ENCODE data around the gene RFTN1. TPM values are rescaled to one million over a fixed set of nuclear protein-coding genes. Genes with fewer than 3 reads are reported as not detected.

RFTN1 gene
- total RNA-seq, 1 donor from 2014 or later = 119 TPM

- intact Hi-C loops (cut with DNase I) = no loop called here
These were observed 183.1 kb downstream of the RFTN1 start for GRCh38 chr3:16330351-16330750.

GRCh38 chr3:16329826-16330129 is 183.7 kb downstream of the RFTN1 start:
- ATAC-seq = no peak
- intact Hi-C loops (cut with DNase I) = no loop called here
- no peak for DNase-seq (ENCODE audit: low spot score)

More at GRCh38 chr3:16330351-16330750, 183.1 kb downstream of the RFTN1 start:
- no peak for ATAC-seq
- no peak for DNase-seq (ENCODE audit: low spot score)

GRCh38 chr3:16329036-16329825 is 184.3 kb downstream of the RFTN1 start:
- intact Hi-C loops (cut with DNase I) = no loop called here
- ATAC-seq (peak; percentile 21), DNase-seq (ENCODE audit: low spot score) (no peak)

- intact Hi-C loops (cut with DNase I) = no loop called here
- no peak for ATAC-seq
- DNase-seq (ENCODE audit: low spot score) = no peak
These were observed 185.4 kb downstream of the RFTN1 start for GRCh38 chr3:16328124-16328523.

GRCh38 chr3:16326724-16327349 is 186.7 kb downstream of the RFTN1 start:
- DNase-seq (ENCODE audit: low spot score) (no peak), ATAC-seq (no peak)
- intact Hi-C loops (cut with DNase I) = no loop called here

GRCh38 chr3:16325850-16326249 is 187.6 kb downstream of the RFTN1 start:
- no peak for ATAC-seq
- no peak for DNase-seq (ENCODE audit: low spot score)
- intact Hi-C loops (cut with DNase I) = no loop called here

- DNase-seq (ENCODE audit: low spot score) (no peak), ATAC-seq (no peak)
- intact Hi-C loops (cut with DNase I) = no loop called here
These were observed 189.8 kb downstream of the RFTN1 start for GRCh38 chr3:16323737-16324136.

- DNase-seq (ENCODE audit: low spot score) (no peak), ATAC-seq (no peak)
- intact Hi-C loops (cut with DNase I) = no loop called here
These were observed 191.3 kb downstream of the RFTN1 start for GRCh38 chr3:16322189-16322588.

- ATAC-seq = no peak
- DNase-seq (ENCODE audit: low spot score) = no peak
- intact Hi-C loops (cut with DNase I) = no loop called here
These were observed 192.8 kb downstream of the RFTN1 start for GRCh38 chr3:16320711-16321110.

GRCh38 chr3:16319723-16320122 is 193.8 kb downstream of the RFTN1 start:
- no peak for ATAC-seq
- intact Hi-C loops (cut with DNase I) = loop anchor here (5.0 to 10.0 kb wide), 2 partner anchors 195 to 1357 kb away; partner anchors contain the start of gene RFTN1
- no peak for DNase-seq (ENCODE audit: low spot score)

GRCh38 chr3:16319307-16319706 is 194.2 kb downstream of the RFTN1 start:
- no peak for ATAC-seq
- intact Hi-C loops (cut with DNase I) = loop anchor here (5.0 to 10.0 kb wide), 2 partner anchors 195 to 1357 kb away; partner anchors contain the start of gene RFTN1
- no peak for DNase-seq (ENCODE audit: low spot score)

- peak; percentile 46 for ATAC-seq
- DNase-seq (ENCODE audit: low spot score) = no peak
- intact Hi-C loops (cut with DNase I) = loop anchor here (5.0 to 10.0 kb wide), 2 partner anchors 197 to 1356 kb away; partner anchors contain the start of gene RFTN1
These were observed 195.3 kb downstream of the RFTN1 start for GRCh38 chr3:16318176-16318575.

GRCh38 chr3:16317561-16317945 is 195.9 kb downstream of the RFTN1 start:
- no peak for DNase-seq (ENCODE audit: low spot score)

GRCh38 chr3:16316847-16317560 is 196.5 kb downstream of the RFTN1 start:
- DNase-seq (ENCODE audit: low spot score) (no peak), ATAC-seq (no peak)
- intact Hi-C loops (cut with DNase I) = loop anchor here (5.0 to 10.0 kb wide), 2 partner anchors 198 to 1355 kb away; partner anchors contain the start of gene RFTN1

More at GRCh38 chr3:16317561-16317945, 195.9 kb downstream of the RFTN1 start:
- no peak for ATAC-seq
- intact Hi-C loops (cut with DNase I) = loop anchor here (5.0 to 10.0 kb wide), 2 partner anchors 197 to 1355 kb away; partner anchors contain the start of gene RFTN1

GRCh38 chr3:16316396-16316795 is 197.1 kb downstream of the RFTN1 start:
- DNase-seq (ENCODE audit: low spot score) = no peak
- intact Hi-C loops (cut with DNase I) = loop anchor here (5.0 to 10.0 kb wide), 2 partner anchors 198 to 1354 kb away; partner anchors contain the start of gene RFTN1
- peak; percentile 2 for ATAC-seq

GRCh38 chr3:16315623-16316022 is 197.9 kb downstream of the RFTN1 start:
- ATAC-seq = no peak
- intact Hi-C loops (cut with DNase I) = loop anchor here (5.0 to 10.0 kb wide), 2 partner anchors 199 to 1353 kb away; partner anchors contain the start of gene RFTN1

GRCh38 chr3:16313886-16314645 is 199.4 kb downstream of the RFTN1 start:
- intact Hi-C loops (cut with DNase I) = loop anchor here (10.0 kb wide), 1 partner anchor 201 kb away; the partner anchor contains the start of gene RFTN1
- DNase-seq (ENCODE audit: low spot score) (no peak), ATAC-seq (no peak)

More at GRCh38 chr3:16315623-16316022, 197.9 kb downstream of the RFTN1 start:
- no peak for DNase-seq (ENCODE audit: low spot score)

- intact Hi-C loops (cut with DNase I) = loop anchor here (10.0 kb wide), 1 partner anchor 203 kb away; the partner anchor contains the start of gene RFTN1
- DNase-seq (ENCODE audit: low spot score) (no peak), ATAC-seq (peak; percentile 85)
These were observed 201.5 kb downstream of the RFTN1 start for GRCh38 chr3:16311960-16312451.

Data from sciatic nerve (tissue), 2 donors.